ENCODE results near the gene ORAI3. TPM values are rescaled to one million over a fixed set of nuclear protein-coding genes. Genes with fewer than 3 reads are reported as not detected.
A peak's percentile ranks its signal among the peaks of the same experiment; 100 is the strongest.

ORAI3 gene
- total RNA-seq, 6 experiments from 2014 or later: 27.7 to 56.6 (median 31.6) TPM

GRCh38 chr16:30902029-30902972, 46.6 kb upstream of the ORAI3 start:
- intact Hi-C loops (cut with DNase I): no loop called here
- peaks cover 0 to 5% (median 2%) of the 10 kb centered on the region in 4 donors for H3K4me1 ChIP-seq

GRCh38 chr16:30903002-30903401, 45.9 kb upstream of the ORAI3 start:
- 72% methylated on average over 4 of the region's 4 CpGs for WGBS (ENCODE audit: insufficient coverage, low coverage, low lambda C conversion rate, missing lambda C conversion rate)
- Histone ChIP-seq H3K4me1 (no peaks in the 10 kb centered on the region), H3K27ac (peak overlapping the region in 2 of 3 donors; percentile 78 to 86), H3K4me3 (peak overlapping the region in 2 of 3 donors; percentile 49 to 66), H3K9me3 (no peaks in the 10 kb centered on the region), H3K36me3 (no peaks in the 10 kb centered on the region), H3K27me3 (no peaks in the 10 kb centered on the region)
- no peak for TF ChIP-seq CTCF (IDR thresholded peaks at IDR 0.05)
- TF ChIP-seq POLR2A (IDR thresholded peaks at IDR 0.05): no peak
- DNase-seq (no peak), ATAC-seq (no peak)
- intact Hi-C loops (cut with DNase I): no loop called here

More at GRCh38 chr16:30902029-30902972, 46.6 kb upstream of the ORAI3 start:
- ATAC-seq: peak; percentile 85 to 95 (median 89)
- H3K27me3 ChIP-seq: no peaks in the 10 kb centered on the region
- peak overlapping the region; percentile 77 to 86 (median 78) for H3K27ac ChIP-seq
- TF ChIP-seq CTCF (IDR thresholded peaks at IDR 0.05) (peak in 2 of 4 donors; percentile 54 to 76), POLR2A (IDR thresholded peaks at IDR 0.05) (peak; percentile 48)
- 38% methylated on average over 13 of the region's 99 CpGs for WGBS (ENCODE audit: insufficient coverage, low coverage, low lambda C conversion rate, missing lambda C conversion rate)
- H3K4me3 ChIP-seq: peak overlapping the region; percentile 42 to 66 (median 49)
- H3K36me3 ChIP-seq: no peaks in the 10 kb centered on the region
- no peaks in the 10 kb centered on the region for H3K9me3 ChIP-seq
- peak; percentile 78 to 81 (median 81) for DNase-seq

- no peak for DNase-seq
- TF ChIP-seq CTCF (IDR thresholded peaks at IDR 0.05): no peak
- no peak for TF ChIP-seq POLR2A (IDR thresholded peaks at IDR 0.05)
- WGBS (ENCODE audit: insufficient coverage, low coverage, low lambda C conversion rate, missing lambda C conversion rate): 40% methylated on average over 1 of the region's 4 CpGs
- Histone ChIP-seq H3K27ac (peak overlapping the region in 2 of 3 donors; percentile 57 to 86), H3K27me3 (no peaks in the 10 kb centered on the region), H3K9me3 (no peaks in the 10 kb centered on the region), H3K4me1 (no peaks in the 10 kb centered on the region), H3K36me3 (no peaks in the 10 kb centered on the region), H3K4me3 (no peak overlapping the region)
- intact Hi-C loops (cut with DNase I): no loop called here
- ATAC-seq: peak; percentile 38 to 47 (median 42)
Measured at GRCh38 chr16:30903596-30903995, 45.3 kb upstream of the ORAI3 start.

GRCh38 chr16:30904114-30904780, 44.6 kb upstream of the ORAI3 start:
- Histone ChIP-seq H3K4me1 (no peaks in the 10 kb centered on the region), H3K9me3 (no peaks in the 10 kb centered on the region), H3K27me3 (no peaks in the 10 kb centered on the region), H3K27ac (peak overlapping the region in 2 of 3 donors; percentile 57 to 86), H3K4me3 (no peak overlapping the region), H3K36me3 (no peaks in the 10 kb centered on the region)
- DNase-seq: no peak
- no peak for TF ChIP-seq POLR2A (IDR thresholded peaks at IDR 0.05)
- no peak for TF ChIP-seq CTCF (IDR thresholded peaks at IDR 0.05)
- no peak for ATAC-seq
- 40% methylated on average over 1 of the region's 19 CpGs for WGBS (ENCODE audit: insufficient coverage, low coverage, low lambda C conversion rate, missing lambda C conversion rate)
- intact Hi-C loops (cut with DNase I): no loop called here
